ENCODE measurements around the gene DNAJC16. TPM values are rescaled to one million over a fixed set of nuclear protein-coding genes. Genes with fewer than 3 reads are reported as not detected.
A peak's percentile ranks its signal among the peaks of the same experiment; 100 is the strongest.

DNAJC16 gene
- total RNA-seq, 5 donors from 2014 or later (not counting 1 experiment from before 2014, with no cell fraction given), result 16.5 to 27.0 (median 22.4) TPM

DNA sequence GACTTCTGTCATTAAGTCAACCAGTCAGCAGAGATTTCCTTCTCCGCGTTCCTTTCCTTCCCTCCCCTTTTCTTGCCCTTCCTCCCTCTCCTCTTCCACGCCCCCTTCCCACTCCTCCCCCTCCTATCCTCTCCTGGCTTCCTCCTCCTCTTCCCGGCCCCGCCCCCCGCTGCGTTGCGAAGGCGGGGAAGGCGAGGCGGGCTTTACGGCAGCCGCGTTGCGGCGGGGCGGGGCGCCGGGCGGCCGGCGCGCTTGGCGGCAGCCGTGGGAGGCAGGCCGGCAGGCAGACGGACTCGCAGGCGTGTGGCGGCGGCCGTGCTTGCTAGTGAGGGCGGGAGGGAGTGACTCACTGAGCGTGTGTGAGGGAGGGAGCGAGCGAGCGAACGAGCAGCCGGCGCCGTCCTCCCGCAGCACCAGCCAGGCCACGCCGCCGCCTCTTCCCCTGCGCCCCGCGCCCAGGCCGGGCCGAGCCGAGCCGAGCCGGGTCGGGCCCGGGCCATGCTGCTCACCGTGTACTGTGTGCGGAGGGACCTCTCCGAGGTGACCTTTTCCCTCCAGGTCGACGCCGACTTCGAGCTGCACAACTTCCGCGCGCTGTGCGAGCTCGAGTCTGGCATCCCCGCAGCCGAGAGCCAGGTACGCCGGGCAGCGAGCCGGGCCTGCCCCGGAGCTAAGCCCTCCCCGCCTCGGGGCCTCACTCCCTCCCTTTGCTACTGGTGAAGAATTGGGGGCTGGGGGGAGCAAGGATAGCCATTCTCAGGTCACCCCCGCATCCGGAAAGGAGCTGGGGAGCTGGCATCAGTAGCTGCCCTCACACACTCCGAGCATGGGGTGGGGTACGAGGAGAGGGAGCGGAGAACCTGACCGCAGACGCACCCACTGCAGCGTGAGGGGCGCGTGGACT, 90.8 kb downstream of the DNAJC16 start, which contains the start of gene DDI2:
DDI2 (plus strand) TSS at position 286 of the 904 bp plus-strand sequence; CDS start at position 499, 213 bp downstream.
- H3K4me3 ChIP-seq (ENCODE audit: control insufficient read depth in 1 of 2, extremely low read depth in 1 of 2, low read length in 1 of 2), result peak within 1 kb of the TSS; percentile 97
- ChIA-PET CTCF (interaction anchor here in 1 of 2 donors (0.5 to 2.1 kb wide), 4 partner anchors 14 to 68 kb away, joined by 3 to 9 read pairs (median 5); no protein-coding TSS in a partner anchor), POLR2A (interaction anchor here in 1 of 2 donors (1.0 kb wide), 1 partner anchor 27 kb away, joined by 4 read pairs; no protein-coding TSS in a partner anchor)
- Mint-ChIP-seq H3K9me3 (no peaks in the 10 kb centered on the region), H3K27ac (peak within 1 kb of the TSS; percentile 91 to 92), H3K27me3 (no peaks in the 10 kb centered on the region), H3K4me3 (peak within 1 kb of the TSS; percentile 90 to 95 (median 92)), H3K36me3 (peaks cover 8% of the 10 kb centered on the region), H3K4me1 (peaks cover 45 to 53% (median 45%) of the 10 kb centered on the region in 3 donors)
- under 1% methylated on average over 72 of the region's 86 CpGs for WGBS (ENCODE audit: insufficient coverage)
- no peaks in the 10 kb centered on the region for H3K9me3 ChIP-seq
- peak within 1 kb of the TSS; percentile 81 for H3K27ac ChIP-seq (ENCODE audit: low read length)
- peaks cover 20 to 26% of the 10 kb centered on the region in 2 experiments for H3K4me1 ChIP-seq (ENCODE audit: control insufficient read depth in 1 of 2, extremely low read depth in 1 of 2, insufficient read depth in 2 of 2, low read length in 2 of 2)
- H3K27me3 ChIP-seq (replicated peaks in 1 of 2; ENCODE audit: control insufficient read depth in 2 of 2, extremely low read depth in 1 of 2, insufficient read depth in 2 of 2, low read length in 1 of 2), result no peaks in the 10 kb centered on the region
- ATAC-seq (replicated peaks in 1 of 4) (peak; percentile 91 to 96 (median 94)), DNase-seq (peak; percentile 84 to 95 (median 90))
- H3K36me3 ChIP-seq (ENCODE audit: control insufficient read depth in 2 of 2, extremely low read depth in 1 of 2, insufficient read depth in 1 of 2, low read length in 1 of 2), result no peaks in the 10 kb centered on the region

DNA sequence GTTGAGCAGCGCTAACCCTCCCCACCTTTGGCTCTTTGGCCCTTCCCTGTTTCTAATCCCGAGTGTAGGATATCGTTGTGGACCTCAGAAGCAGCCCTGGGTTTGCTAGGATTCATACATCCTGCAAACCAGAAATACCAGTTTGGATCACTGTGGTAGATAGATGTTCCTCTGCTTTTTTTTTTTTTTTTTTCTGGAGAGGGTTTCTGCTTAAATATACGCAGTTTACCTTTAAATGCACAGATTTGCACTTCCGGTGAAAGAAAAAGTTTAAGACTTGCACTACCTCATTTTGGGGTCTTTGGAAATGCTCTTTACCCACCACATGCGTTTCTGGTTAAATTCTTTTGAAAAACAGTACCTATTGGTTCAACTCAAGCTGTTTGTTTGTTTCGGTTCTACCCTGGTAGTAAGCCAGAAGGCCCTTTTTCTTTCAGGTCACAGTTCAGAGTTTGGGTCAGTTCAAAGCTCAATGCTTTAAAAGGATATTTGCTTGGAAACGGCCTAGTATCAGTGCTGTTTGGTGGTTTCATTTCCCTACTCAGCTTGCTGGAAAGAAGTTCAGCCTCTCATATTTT, 91.5 kb downstream of the DNAJC16 start:
- Mint-ChIP-seq H3K27me3 (no peaks in the 10 kb centered on the region), H3K4me1 (peaks cover 52 to 60% (median 53%) of the 10 kb centered on the region in 3 donors), H3K4me3 (peak overlapping the region; percentile 90 to 95 (median 92)), H3K36me3 (peaks cover 12% of the 10 kb centered on the region), H3K27ac (peak overlapping the region; percentile 91 to 92), H3K9me3 (no peaks in the 10 kb centered on the region)
- H3K27me3 ChIP-seq (replicated peaks in 1 of 2; ENCODE audit: control insufficient read depth in 2 of 2, extremely low read depth in 1 of 2, insufficient read depth in 2 of 2, low read length in 1 of 2), result no peaks in the 10 kb centered on the region
- no peaks in the 10 kb centered on the region for H3K36me3 ChIP-seq (ENCODE audit: control insufficient read depth in 2 of 2, extremely low read depth in 1 of 2, insufficient read depth in 1 of 2, low read length in 1 of 2)
- H3K4me3 ChIP-seq (ENCODE audit: control insufficient read depth in 1 of 2, extremely low read depth in 1 of 2, low read length in 1 of 2), result peak overlapping the region; percentile 97
- peak overlapping the region; percentile 81 for H3K27ac ChIP-seq (ENCODE audit: low read length)
- CTCF ChIA-PET, result interaction anchor here in 1 of 2 donors (0.7 to 2.1 kb wide), 4 partner anchors 15 to 39 kb away, joined by 3 to 9 read pairs (median 4); no protein-coding TSS in a partner anchor
- no peak for ATAC-seq (replicated peaks in 1 of 4)
- POLR2A ChIA-PET, result interaction anchor here in 1 of 2 donors (0.5 to 1.0 kb wide), 3 partner anchors 24 to 136 kb away, joined by 4 to 8 read pairs (median 7); no protein-coding TSS in a partner anchor
- no peaks in the 10 kb centered on the region for H3K9me3 ChIP-seq
- WGBS (ENCODE audit: insufficient coverage), result 0% methylated on average over 3 of the region's 8 CpGs
- H3K4me1 ChIP-seq (ENCODE audit: control insufficient read depth in 1 of 2, extremely low read depth in 1 of 2, insufficient read depth in 2 of 2, low read length in 2 of 2), result peaks cover 20 to 26% of the 10 kb centered on the region in 2 experiments
- peak in 1 of 35 experiments; percentile 34 for DNase-seq

GRCh38 chr1:15618655-15619525, 92.2 kb downstream of the DNAJC16 start:
- POLR2A ChIA-PET, result interaction anchor here in 1 of 2 donors (0.5 to 1.0 kb wide), 3 partner anchors 25 to 136 kb away, joined by 4 to 8 read pairs (median 7); no protein-coding TSS in a partner anchor
- DNase-seq (no peak), ATAC-seq (replicated peaks in 1 of 4) (no peak)
- Histone ChIP-seq H3K36me3 (ENCODE audit: control insufficient read depth in 2 of 2, extremely low read depth in 1 of 2, insufficient read depth in 1 of 2, low read length in 1 of 2) (no peaks in the 10 kb centered on the region), H3K27ac (ENCODE audit: low read length) (peak overlapping the region; percentile 81), H3K4me3 (ENCODE audit: control insufficient read depth in 1 of 2, extremely low read depth in 1 of 2, low read length in 1 of 2) (peak overlapping the region; percentile 97), H3K27me3 (replicated peaks in 1 of 2; ENCODE audit: control insufficient read depth in 2 of 2, extremely low read depth in 1 of 2, insufficient read depth in 2 of 2, low read length in 1 of 2) (no peaks in the 10 kb centered on the region), H3K9me3 (no peaks in the 10 kb centered on the region), H3K4me1 (ENCODE audit: control insufficient read depth in 1 of 2, extremely low read depth in 1 of 2, insufficient read depth in 2 of 2, low read length in 2 of 2) (peaks cover 20 to 26% of the 10 kb centered on the region in 2 experiments)
- Mint-ChIP-seq H3K9me3 (no peaks in the 10 kb centered on the region), H3K4me1 (peaks cover 52 to 62% (median 53%) of the 10 kb centered on the region in 3 donors), H3K4me3 (peak overlapping the region; percentile 90 to 95 (median 92)), H3K27ac (peak overlapping the region; percentile 91 to 92), H3K36me3 (peaks cover 12% of the 10 kb centered on the region), H3K27me3 (no peaks in the 10 kb centered on the region)
- 95% methylated on average over 16 of the region's 26 CpGs for WGBS (ENCODE audit: insufficient coverage)
- CTCF ChIA-PET, result interaction anchor here in 1 of 2 donors (0.7 kb wide), 1 partner anchor 39 kb away, joined by 3 read pairs; no protein-coding TSS in a partner anchor

DNA sequence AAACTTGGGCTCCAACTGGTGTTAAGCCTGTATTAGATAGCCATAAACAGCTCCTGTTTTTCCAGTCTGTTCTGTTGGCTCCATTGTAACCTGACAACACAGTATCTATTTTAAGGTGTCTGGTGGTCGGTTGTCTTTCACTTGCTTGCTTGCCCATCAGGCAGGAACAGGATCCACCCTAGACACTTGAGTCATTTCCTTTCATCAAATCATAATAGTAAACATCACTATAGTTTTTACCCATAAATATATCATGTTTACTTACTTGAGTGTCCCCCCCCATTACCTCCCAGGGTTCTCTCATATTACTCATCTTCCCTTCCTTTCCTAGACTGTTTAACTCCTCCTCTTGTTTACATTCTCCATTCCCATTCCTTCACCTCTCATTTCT, 93.5 kb downstream of the DNAJC16 start:
- peaks cover 12% of the 10 kb centered on the region for H3K36me3 Mint-ChIP-seq
- H3K4me3 ChIP-seq (ENCODE audit: control insufficient read depth in 1 of 2, extremely low read depth in 1 of 2, low read length in 1 of 2), result no peak overlapping the region
- no CpG with 5 or more reads among the region's 1 CpG for WGBS (ENCODE audit: insufficient coverage)
- DNase-seq, result peak in 1 of 35 experiments; percentile 36
- peaks cover 64 to 68% (median 64%) of the 10 kb centered on the region in 3 donors for H3K4me1 Mint-ChIP-seq
- no peaks in the 10 kb centered on the region for H3K9me3 ChIP-seq
- H3K27me3 Mint-ChIP-seq, result no peaks in the 10 kb centered on the region
- peak overlapping the region; percentile 80 to 92 (median 90) for H3K4me3 Mint-ChIP-seq
- no peaks in the 10 kb centered on the region for H3K27me3 ChIP-seq (replicated peaks in 1 of 2; ENCODE audit: control insufficient read depth in 2 of 2, extremely low read depth in 1 of 2, insufficient read depth in 2 of 2, low read length in 1 of 2)
- peak overlapping the region; percentile 18 for H3K27ac ChIP-seq (ENCODE audit: low read length)
- H3K9me3 Mint-ChIP-seq, result no peaks in the 10 kb centered on the region
- H3K27ac Mint-ChIP-seq, result peak overlapping the region; percentile 73 to 87
- no peak for ATAC-seq (replicated peaks in 1 of 4)
- ChIA-PET POLR2A (no interaction called here), CTCF (interaction anchor here in 1 of 2 donors (0.8 kb wide), 1 partner anchor 15 kb away, joined by 3 read pairs; no protein-coding TSS in a partner anchor)
- H3K36me3 ChIP-seq (ENCODE audit: control insufficient read depth in 2 of 2, extremely low read depth in 1 of 2, insufficient read depth in 1 of 2, low read length in 1 of 2), result no peaks in the 10 kb centered on the region
- peaks cover 20 to 26% of the 10 kb centered on the region in 2 experiments for H3K4me1 ChIP-seq (ENCODE audit: control insufficient read depth in 1 of 2, extremely low read depth in 1 of 2, insufficient read depth in 2 of 2, low read length in 2 of 2)

DNA sequence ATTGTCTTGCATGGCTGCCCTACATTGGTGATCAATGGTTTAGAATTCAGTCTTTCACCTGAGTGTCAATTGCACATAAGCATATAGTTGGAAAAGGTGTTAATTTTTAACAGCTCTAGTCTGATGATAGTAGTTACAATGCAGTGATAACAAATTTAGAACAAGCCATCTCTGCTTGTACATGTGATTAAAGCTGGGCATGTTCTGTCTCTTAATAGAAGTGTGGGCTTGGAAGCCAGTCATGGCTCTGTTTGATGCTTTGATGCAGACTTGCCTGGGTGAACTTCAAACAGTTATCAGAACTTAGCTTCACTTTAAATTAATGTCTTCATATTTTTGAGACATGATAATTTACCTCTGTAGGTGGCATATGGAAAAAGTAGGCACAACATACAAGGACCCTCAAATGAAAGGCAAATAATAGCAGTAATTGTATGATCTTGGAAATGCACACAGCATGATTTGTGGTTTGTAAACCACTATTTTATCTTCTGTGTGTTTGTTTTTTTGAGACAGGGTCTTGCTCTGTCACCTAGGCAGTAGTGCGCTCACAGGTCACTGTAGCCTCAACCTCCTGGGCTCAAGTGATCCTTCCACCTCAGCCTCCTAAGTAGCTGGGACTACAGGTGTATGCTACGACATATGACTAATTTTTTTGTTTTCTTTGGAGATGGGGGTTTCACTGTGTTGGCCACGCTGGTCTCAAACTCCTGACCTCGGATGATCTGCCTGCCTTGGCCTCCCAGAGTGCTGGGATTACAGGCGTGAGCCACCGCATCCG, 94.4 kb downstream of the DNAJC16 start:
- H3K27me3 ChIP-seq (replicated peaks in 1 of 2; ENCODE audit: control insufficient read depth in 2 of 2, extremely low read depth in 1 of 2, insufficient read depth in 2 of 2, low read length in 1 of 2), result no peaks in the 10 kb centered on the region
- H3K27ac ChIP-seq (ENCODE audit: low read length), result no peak overlapping the region
- ChIA-PET CTCF (interaction anchor here in 1 of 2 donors (0.8 kb wide), 1 partner anchor 16 kb away, joined by 3 read pairs; no protein-coding TSS in a partner anchor), POLR2A (interaction anchor here (0.6 to 0.8 kb wide), 4 partner anchors 8 to 617 kb away, joined by 3 to 6 read pairs (median 4); no protein-coding TSS in a partner anchor)
- no peaks in the 10 kb centered on the region for H3K36me3 ChIP-seq (ENCODE audit: control insufficient read depth in 2 of 2, extremely low read depth in 1 of 2, insufficient read depth in 1 of 2, low read length in 1 of 2)
- no peaks in the 10 kb centered on the region for H3K9me3 ChIP-seq
- peaks cover 13% of the 10 kb centered on the region for H3K36me3 Mint-ChIP-seq
- H3K4me1 Mint-ChIP-seq, result peaks cover 70 to 72% (median 70%) of the 10 kb centered on the region in 3 donors
- H3K9me3 Mint-ChIP-seq, result no peaks in the 10 kb centered on the region
- WGBS (ENCODE audit: insufficient coverage), result no CpG with 5 or more reads among the region's 7 CpGs
- peaks cover 20 to 26% of the 10 kb centered on the region in 2 experiments for H3K4me1 ChIP-seq (ENCODE audit: control insufficient read depth in 1 of 2, extremely low read depth in 1 of 2, insufficient read depth in 2 of 2, low read length in 2 of 2)
- no peaks in the 10 kb centered on the region for H3K27me3 Mint-ChIP-seq
- H3K4me3 Mint-ChIP-seq, result peak overlapping the region; percentile 1 to 22 (median 4)
- no peak for DNase-seq
- no peak for ATAC-seq (replicated peaks in 1 of 4)
- no peak overlapping the region for H3K4me3 ChIP-seq (ENCODE audit: control insufficient read depth in 1 of 2, extremely low read depth in 1 of 2, low read length in 1 of 2)
- H3K27ac Mint-ChIP-seq, result peak overlapping the region in 1 of 2 donors; percentile 43
